NCI-H460 (cell line): ENCODE data around the gene PDPK1. TPM values are rescaled to one million over a fixed set of nuclear protein-coding genes. Genes with fewer than 3 reads are reported as not detected.

ENCODE experiments used
- DNase-seq: peaks from one replicate; pipeline ENCODE4 v3.0.0-alpha.2; 2016; ENCODE audit warnings: low read depth; ENCODE audit errors: extremely low read depth
- polyA plus RNA-seq: library from polyadenylated mRNA; depleted of rRNA; stranded (reverse); fragments of >200 nt; gene quantifications from 2 replicates; pipeline ENCODE4 v1.2.3, GENCODE V29; 2014; cell fraction: nucleus; rRNA removed
- total RNA-seq: library from RNA; depleted of rRNA; stranded (reverse); fragments of >200 nt; shearing (Covaris generic); gene quantifications from 2 replicates; pipeline ENCODE4 v1.2.3, GENCODE V29; 2014; rRNA removed

The PDPK1 gene
- 22.5 and 25.7 TPM in 2 replicates for total RNA-seq
- 16.4 and 20.5 TPM in 2 replicates for polyA plus RNA-seq

GRCh38 chr16:2537451-2538379 is at the start of gene PDPK1:
TSS of gene PDPK1 (plus strand) at chr16:2538021. CDS start at chr16:2538113, 92 bp downstream.
- DNase-seq, result peak; percentile 93

- DNase-seq, result no peak
These were observed 48.2 kb upstream of the PDPK1 start for GRCh38 chr16:2489581-2489980.

- DNase-seq, result no peak
These were observed 47.4 kb upstream of the PDPK1 start for GRCh38 chr16:2490190-2491105.

GRCh38 chr16:2492292-2492691 is 45.5 kb upstream of the PDPK1 start:
- no peak for DNase-seq

GRCh38 chr16:2493605-2494004 is 44.2 kb upstream of the PDPK1 start:
- no peak for DNase-seq

GRCh38 chr16:2494616-2495015 is 43.2 kb upstream of the PDPK1 start:
- no peak for DNase-seq

GRCh38 chr16:2495041-2495440 is 42.8 kb upstream of the PDPK1 start:
- DNase-seq, result no peak

DNA sequence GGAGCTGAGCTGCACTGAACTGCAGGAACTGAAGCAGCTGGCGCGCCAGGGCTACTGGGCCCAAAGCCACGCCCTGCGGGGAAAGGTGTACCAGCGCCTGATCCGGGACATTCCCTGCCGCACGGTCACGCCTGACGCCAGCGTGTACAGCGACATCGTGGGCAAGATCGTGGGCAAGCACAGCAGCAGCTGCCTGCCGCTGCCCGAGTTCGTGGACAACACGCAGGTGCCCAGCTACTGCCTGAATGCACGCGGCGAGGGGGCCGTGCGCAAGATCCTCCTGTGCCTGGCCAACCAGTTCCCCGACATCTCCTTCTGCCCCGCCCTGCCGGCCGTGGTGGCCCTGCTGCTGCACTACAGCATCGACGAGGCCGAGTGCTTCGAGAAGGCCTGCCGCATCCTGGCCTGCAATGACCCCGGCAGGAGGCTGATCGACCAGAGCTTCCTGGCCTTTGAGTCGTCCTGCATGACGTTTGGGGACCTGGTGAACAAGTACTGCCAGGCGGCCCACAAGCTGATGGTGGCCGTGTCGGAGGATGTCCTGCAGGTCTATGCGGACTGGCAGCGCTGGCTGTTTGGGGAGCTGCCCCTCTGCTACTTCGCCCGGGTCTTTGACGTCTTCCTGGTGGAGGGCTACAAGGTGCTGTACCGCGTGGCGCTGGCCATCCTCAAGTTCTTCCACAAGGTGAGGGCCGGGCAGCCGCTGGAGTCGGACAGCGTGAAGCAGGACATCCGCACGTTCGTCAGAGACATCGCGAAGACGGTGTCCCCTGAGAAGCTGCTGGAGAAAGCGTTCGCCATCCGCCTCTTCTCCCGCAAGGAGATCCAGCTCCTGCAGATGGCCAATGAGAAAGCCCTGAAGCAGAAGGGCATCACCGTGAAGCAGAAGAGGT is 41.4 kb upstream of the PDPK1 start:
- no peak for DNase-seq

- peak; percentile 30 for DNase-seq
These were observed 40.6 kb upstream of the PDPK1 start for GRCh38 chr16:2497116-2497630.

GRCh38 chr16:2497695-2498484 is 39.9 kb upstream of the PDPK1 start:
- DNase-seq, result no peak

DNA sequence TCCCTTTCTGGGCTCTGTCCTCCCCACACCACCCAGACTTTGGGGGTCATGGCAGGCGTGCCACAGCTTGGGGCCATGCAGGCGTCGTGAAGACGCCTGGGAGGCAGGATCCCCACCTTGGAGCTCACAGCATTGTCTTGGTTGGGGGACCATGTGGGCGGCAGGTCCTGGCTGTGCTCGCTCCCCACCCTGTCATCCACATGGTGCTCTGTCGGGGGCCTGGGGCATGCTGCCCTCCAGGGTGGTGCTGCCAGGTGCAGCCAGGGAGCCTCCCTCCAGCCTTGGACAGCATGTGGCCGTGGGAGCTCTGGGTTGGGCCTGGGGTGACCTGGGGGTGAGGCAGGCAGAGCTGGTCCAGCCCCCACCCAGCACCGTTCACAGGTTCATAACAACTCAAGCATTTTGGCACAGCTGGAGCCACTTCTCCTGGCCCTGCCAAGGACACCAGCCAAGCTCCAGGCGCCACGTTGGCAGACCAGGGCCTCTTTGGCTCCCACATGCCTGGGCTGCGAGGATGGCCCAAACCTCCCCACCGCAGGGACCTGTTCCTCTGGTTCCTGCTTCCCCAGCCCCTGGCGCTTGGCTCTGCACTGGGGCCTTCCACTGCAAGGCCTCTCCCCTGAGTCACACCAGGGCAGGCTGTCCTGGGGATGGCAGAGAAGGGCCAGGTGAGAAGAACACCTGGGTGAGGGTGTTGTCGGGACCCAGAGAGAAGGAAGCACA is 39.1 kb upstream of the PDPK1 start:
- DNase-seq, result no peak

DNA sequence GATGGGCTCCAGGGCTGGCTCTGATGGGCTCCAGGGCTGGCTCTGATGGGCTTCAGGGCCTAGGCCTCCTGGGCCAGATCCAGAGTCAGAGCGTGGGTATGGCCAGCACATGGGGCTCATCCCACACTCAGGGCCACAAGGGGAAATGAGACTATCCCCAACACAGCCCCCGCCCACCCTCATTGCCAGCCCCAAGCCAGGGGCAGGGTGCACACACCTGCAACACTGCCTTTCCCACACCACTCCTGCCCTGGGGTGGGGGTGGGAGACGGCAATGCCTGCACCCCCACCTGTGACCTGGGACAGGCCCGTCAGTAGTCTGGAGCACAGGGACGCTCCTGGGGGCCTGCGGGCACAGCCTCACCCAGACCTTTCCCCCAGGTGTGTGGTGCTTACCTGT is 38.4 kb upstream of the PDPK1 start:
- DNase-seq, result no peak

DNA sequence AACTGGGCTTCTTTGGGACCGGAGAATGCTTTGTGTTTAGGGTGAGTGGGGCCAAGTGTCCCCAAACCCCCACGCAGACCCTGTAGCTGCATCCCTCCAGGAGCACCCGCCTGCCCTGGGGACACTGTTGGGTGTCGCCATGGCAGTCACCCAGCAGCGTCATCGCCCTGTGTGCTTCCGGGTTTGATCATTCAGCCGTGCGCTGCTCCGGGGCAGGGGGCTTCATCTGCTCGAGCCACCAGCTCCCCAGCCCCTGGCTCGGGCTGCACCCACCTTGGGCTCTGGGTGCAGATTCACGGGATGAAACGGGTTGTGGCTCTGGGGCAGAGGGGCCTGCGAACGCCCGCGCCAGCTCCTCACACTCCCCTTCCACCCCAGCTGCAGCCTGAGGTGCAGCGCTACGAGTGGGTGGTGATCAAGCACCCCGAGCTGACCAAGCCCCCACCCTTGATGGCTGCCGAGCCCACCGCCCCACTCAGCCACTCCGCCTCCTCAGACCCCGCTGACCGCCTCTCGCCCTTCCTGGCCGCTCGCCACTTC is 37.9 kb upstream of the PDPK1 start:
- no peak for DNase-seq

- no peak for DNase-seq
These were observed 37.3 kb upstream of the PDPK1 start for GRCh38 chr16:2500430-2500917.

DNA sequence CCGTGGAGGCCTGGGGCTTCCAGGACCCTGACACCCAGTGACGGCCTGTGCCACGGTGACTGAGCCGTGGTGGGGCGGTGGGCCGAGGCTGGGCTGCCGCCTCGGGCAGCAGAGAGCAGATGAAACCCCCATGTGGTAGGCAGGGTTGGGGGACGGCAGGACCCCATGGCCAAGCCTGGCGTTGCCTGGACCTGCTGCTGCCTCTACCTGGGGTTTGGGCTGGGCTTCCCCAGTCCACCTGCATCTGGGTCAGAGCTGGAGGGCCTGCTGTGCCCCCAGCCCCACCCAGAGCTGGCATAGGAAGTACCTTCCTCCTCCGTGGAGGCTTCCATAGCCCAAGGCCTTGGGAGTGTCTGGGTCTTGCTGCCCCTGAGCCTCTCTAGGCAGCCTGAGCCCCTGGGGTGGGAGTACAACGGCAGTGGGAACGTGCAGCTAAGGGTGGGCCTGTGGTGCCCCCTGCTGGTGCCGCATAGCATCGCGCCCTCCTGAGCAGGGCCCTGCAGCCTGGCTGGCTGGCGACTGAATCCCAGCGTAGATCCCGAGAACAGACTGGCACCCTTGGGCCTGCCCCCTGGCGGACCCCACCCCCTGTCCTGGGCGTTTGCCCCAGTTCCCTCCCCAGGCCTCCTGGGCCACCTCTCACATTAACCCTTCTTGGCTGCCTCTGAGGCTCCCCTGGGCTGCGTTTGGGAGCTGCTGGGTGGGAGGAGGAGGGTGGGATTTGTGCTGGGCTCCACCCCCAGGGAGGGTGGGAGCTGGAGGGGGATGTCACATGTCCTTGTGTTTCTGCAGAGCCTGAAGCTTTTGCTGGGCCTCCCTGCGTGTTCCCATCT is 36.7 kb upstream of the PDPK1 start:
- DNase-seq, result peak; percentile 68

- DNase-seq, result no peak
These were observed 35.6 kb upstream of the PDPK1 start for GRCh38 chr16:2501946-2502895.
